ENCODE data around the gene FAM221B.

The FAM221B gene

DNA sequence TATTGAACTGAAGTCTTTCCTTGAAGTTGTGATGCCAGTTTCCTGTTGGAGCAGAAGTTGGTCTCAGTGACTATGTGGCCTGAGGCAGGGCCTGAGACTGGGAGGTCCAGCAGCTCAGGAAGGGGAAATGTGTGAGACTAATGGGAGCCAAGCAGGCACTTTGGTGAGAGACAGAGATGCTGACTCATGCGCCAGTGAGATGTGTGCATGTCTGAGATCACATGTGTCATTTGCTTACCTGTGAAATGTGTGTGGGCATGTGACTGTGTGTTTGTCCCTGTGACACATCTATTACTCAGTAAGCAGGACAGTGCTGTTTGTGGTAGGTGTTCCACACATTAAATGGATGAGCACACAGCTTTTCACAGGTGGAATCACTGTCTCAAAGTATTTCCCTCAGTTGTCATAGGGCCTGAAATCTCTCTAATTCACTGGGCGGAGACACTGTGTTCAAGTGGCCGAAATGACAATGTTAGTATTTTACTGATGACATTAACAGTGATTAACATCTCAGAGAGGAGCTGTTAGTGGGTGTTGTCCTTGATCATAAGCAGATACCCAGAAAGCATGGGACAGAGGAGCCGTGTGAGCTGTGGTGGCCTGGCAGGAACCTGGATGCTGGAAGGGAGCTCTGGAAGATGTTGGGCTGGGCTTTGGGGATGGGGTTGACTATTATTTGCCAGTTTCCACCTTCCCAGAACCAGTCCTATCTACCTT, 29.7 kb downstream of the FAM221B start:
- no peak overlapping the region for H3K27ac ChIP-seq (ENCODE audit: low read length)
- TF ChIP-seq, protein P1, sequence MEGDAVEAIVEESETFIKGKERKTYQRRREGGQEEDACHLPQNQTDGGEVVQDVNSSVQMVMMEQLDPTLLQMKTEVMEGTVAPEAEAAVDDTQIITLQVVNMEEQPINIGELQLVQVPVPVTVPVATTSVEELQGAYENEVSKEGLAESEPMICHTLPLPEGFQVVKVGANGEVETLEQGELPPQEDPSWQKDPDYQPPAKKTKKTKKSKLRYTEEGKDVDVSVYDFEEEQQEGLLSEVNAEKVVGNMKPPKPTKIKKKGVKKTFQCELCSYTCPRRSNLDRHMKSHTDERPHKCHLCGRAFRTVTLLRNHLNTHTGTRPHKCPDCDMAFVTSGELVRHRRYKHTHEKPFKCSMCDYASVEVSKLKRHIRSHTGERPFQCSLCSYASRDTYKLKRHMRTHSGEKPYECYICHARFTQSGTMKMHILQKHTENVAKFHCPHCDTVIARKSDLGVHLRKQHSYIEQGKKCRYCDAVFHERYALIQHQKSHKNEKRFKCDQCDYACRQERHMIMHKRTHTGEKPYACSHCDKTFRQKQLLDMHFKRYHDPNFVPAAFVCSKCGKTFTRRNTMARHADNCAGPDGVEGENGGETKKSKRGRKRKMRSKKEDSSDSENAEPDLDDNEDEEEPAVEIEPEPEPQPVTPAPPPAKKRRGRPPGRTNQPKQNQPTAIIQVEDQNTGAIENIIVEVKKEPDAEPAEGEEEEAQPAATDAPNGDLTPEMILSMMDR (IDR thresholded peaks at IDR 0.05; ENCODE audit: borderline replicate concordance, extremely low read depth, low read length, poor library complexity, severe bottlenecking): no peak
- TF ChIP-seq EZH2 (IDR thresholded peaks at IDR 0.05; ENCODE audit: borderline replicate concordance, low read depth, low read length, severe bottlenecking): no peak
- H3K4me1 ChIP-seq (ENCODE audit: insufficient read depth, low read length): no peaks in the 10 kb centered on the region
- H3K9ac ChIP-seq (ENCODE audit: low read depth, low read length): no peak overlapping the region
- no peak overlapping the region for H2AFZ ChIP-seq (ENCODE audit: low read depth, low read length)
- no peaks in the 10 kb centered on the region for H3K79me2 ChIP-seq (ENCODE audit: insufficient read depth, low read length)
- H3K36me3 ChIP-seq (ENCODE audit: insufficient read depth, low read length): peaks cover 11% of the 10 kb centered on the region; the same call in 1 of the 2 replicates
- H3K9me3 ChIP-seq (ENCODE audit: insufficient read depth, low read length, severe bottlenecking): no peaks in the 10 kb centered on the region
- no peaks in the 10 kb centered on the region for H4K20me1 ChIP-seq (ENCODE audit: insufficient read depth, low read length)
- ATAC-seq (ENCODE audit: insufficient read depth, low read depth) (no peak), DNase-seq (no peak)
- H3K4me3 ChIP-seq (ENCODE audit: low read depth in 1 of 2, low read length in 2 of 2): no peak overlapping the region
- H3K4me2 ChIP-seq (ENCODE audit: insufficient read depth, low read length): no peak overlapping the region
- H3K27me3 ChIP-seq (ENCODE audit: insufficient read depth, low read length, poor library complexity): no peaks in the 10 kb centered on the region

GRCh38 chr9:35797311-35798109, 31.0 kb downstream of the FAM221B start:
- Histone ChIP-seq H3K79me2 (ENCODE audit: insufficient read depth, low read length) (no peaks in the 10 kb centered on the region), H3K4me1 (ENCODE audit: insufficient read depth, low read length) (no peaks in the 10 kb centered on the region), H3K27ac (ENCODE audit: low read length) (no peak overlapping the region), H4K20me1 (ENCODE audit: insufficient read depth, low read length) (no peaks in the 10 kb centered on the region), H3K36me3 (ENCODE audit: insufficient read depth, low read length) (peaks cover 8% of the 10 kb centered on the region), H3K9me3 (ENCODE audit: insufficient read depth, low read length, severe bottlenecking) (no peaks in the 10 kb centered on the region), H3K27me3 (ENCODE audit: insufficient read depth, low read length, poor library complexity) (no peaks in the 10 kb centered on the region), H2AFZ (ENCODE audit: low read depth, low read length) (no peak overlapping the region), H3K9ac (ENCODE audit: low read depth, low read length) (no peak overlapping the region), H3K4me2 (ENCODE audit: insufficient read depth, low read length) (no peak overlapping the region), H3K4me3 (ENCODE audit: low read depth in 1 of 2, low read length in 2 of 2) (no peak overlapping the region)
- no peak for ATAC-seq (ENCODE audit: insufficient read depth, low read depth)
- DNase-seq: no peak
- TF ChIP-seq, protein P1 (IDR thresholded peaks at IDR 0.05; ENCODE audit: borderline replicate concordance, extremely low read depth, low read length, poor library complexity, severe bottlenecking): no peak
- no peak for TF ChIP-seq EZH2 (IDR thresholded peaks at IDR 0.05; ENCODE audit: borderline replicate concordance, low read depth, low read length, severe bottlenecking)

- H4K20me1 ChIP-seq (ENCODE audit: insufficient read depth, low read length): no peaks in the 10 kb centered on the region
- H3K36me3 ChIP-seq (ENCODE audit: insufficient read depth, low read length): peaks cover 3% of the 10 kb centered on the region
- TF ChIP-seq EZH2 (IDR thresholded peaks at IDR 0.05; ENCODE audit: borderline replicate concordance, low read depth, low read length, severe bottlenecking): no peak
- TF ChIP-seq, protein P1 (IDR thresholded peaks at IDR 0.05; ENCODE audit: borderline replicate concordance, extremely low read depth, low read length, poor library complexity, severe bottlenecking): no peak
- no peak overlapping the region for H3K9ac ChIP-seq (ENCODE audit: low read depth, low read length)
- H3K9me3 ChIP-seq (ENCODE audit: insufficient read depth, low read length, severe bottlenecking): no peaks in the 10 kb centered on the region
- DNase-seq (no peak), ATAC-seq (ENCODE audit: insufficient read depth, low read depth) (no peak)
- H3K27me3 ChIP-seq (ENCODE audit: insufficient read depth, low read length, poor library complexity): no peaks in the 10 kb centered on the region
- no peaks in the 10 kb centered on the region for H3K4me1 ChIP-seq (ENCODE audit: insufficient read depth, low read length)
- no peak overlapping the region for H2AFZ ChIP-seq (ENCODE audit: low read depth, low read length)
- no peaks in the 10 kb centered on the region for H3K79me2 ChIP-seq (ENCODE audit: insufficient read depth, low read length)
- H3K4me2 ChIP-seq (ENCODE audit: insufficient read depth, low read length): no peak overlapping the region
- H3K27ac ChIP-seq (ENCODE audit: low read length): no peak overlapping the region
- H3K4me3 ChIP-seq (ENCODE audit: low read depth in 1 of 2, low read length in 2 of 2): no peak overlapping the region
These were observed 32.8 kb downstream of the FAM221B start for GRCh38 chr9:35795695-35796094.
